HG03108 (cell line): ENCODE results near the gene SRSF10.
"Not testable (repeated sequence)": the region's sequence is repeated elsewhere in the genome, so short reads cannot be mapped to it uniquely, and the experiment has no call there.

ENCODE experiments used
- ATAC-seq: cut with Tn5 transposase; IDR thresholded peaks from one replicate; pipeline ENCODE4 v1.9.1; 2021; ENCODE audit warnings: moderate library complexity; ENCODE audit not compliant: unreplicated experiment

Gene SRSF10

GRCh38 chr1:23959461-23960290 is 20.5 kb downstream of the SRSF10 start, which contains the start of gene PNRC2:
Gene PNRC2 (plus strand): TSS chr1:23959828. CDS start chr1:23961458, 1,630 bp downstream.
- ATAC-seq = peak; percentile 74

DNA sequence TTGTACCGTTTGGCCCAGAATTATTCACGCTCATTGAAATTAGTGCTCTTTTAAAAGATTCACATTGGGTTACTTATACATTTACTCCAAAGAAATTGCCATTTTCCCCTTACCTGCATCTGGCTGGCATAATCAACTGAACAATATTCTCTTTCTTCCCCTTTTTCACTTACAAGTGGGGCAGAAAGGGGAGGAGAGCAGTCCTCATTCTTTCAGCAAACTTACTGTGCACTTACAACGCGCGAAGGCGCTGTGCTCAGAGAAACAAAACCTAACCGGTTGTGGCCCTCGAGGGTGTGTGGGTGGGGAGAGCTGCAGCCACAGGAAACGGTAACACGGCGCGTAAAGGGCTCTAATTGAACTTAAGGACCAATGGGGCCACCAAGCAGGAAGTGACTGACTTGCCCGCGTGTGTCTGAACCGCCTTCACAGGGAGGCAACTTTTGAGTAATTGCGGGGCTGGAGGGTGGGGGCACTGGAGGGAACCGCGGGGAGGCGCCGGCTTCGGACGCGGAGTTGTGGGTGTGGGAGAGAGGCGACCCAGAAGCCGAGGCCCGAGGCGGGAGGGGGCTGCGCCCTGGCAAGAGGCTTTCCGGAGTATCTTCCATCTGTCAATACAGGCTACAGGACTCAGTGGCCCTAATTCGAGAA is 21.2 kb downstream of the SRSF10 start:
- peak; percentile 60 for ATAC-seq

DNA sequence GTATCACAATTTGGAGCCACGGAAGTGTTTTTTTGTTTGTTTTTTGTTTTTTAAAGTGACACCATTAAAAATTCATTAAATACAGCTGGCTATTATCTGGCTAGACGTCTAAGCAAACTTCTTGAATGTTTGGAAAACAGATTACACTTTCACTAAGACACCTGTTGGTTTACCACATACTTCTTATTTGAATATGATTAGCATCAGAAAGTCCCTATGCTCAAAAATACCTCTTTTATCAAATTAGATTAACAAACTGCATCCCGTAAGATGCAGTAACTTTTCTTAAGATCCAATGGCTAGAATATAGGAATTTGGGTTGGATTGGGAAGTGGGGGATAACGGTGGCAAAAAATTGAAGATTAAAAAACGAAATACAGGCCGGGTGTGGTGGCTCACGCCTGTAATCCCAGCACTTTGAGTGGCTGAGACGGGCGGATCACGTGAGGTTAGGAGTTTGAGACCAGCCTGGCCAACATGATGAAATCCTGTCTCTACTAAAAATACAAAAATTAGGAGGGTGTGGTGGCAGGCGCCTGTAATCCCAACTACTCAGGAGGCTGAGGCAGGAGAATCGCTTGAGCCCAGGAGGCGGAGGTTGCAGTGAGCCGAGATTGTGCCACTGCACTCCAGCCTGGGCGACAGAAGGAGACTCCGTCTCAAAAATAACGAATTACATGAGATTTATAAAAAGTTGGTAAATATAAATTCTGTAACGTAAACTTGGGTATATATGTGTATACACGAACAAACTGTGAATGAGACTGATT is 21.9 kb downstream of the SRSF10 start:
- ATAC-seq = not testable (repeated sequence)

DNA sequence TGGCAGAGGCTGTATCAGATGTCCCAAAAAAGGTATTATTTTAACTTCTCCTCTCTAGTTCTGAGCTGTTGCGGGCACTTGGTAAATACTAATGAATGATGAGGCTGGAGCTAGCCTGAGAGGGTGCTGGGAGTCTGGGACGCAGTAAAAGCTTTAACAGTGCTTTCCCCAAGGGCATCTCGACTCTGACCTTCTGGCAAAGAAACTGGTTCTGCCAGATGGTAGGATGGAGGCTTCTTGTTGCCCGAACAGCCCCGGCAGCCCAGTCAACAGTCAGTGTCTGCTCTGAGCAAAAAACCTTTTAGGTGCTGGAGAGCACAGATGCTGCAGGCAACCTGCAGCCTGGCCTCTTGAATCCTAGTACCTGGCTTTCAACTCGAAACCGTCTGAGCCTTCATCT is 23.0 kb downstream of the SRSF10 start:
- ATAC-seq = no peak

DNA sequence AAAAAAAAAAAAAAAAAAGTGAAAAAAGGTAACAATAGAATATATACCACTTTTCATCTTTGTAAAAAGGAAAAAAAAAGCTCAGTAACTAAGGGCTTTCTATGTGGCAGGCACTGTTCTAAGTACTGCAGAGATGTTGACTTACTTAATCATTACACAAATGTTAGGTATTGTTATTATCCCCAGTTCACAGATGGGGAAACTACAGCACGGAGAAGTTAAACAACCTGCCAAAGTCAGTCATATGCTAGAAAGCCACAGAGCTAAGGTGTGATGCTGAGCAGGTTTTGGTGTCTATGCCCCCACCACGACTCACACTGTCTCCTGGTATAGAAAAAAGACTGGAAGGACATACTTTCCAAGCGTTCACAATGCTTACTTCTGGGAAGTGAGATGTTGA is 27.1 kb downstream of the SRSF10 start:
- ATAC-seq = no peak

GRCh38 chr1:23947366-23947765 is 32.8 kb downstream of the SRSF10 start:
- no peak for ATAC-seq

- no peak for ATAC-seq
These were observed 43.5 kb downstream of the SRSF10 start for GRCh38 chr1:23936481-23937176.

- no peak for ATAC-seq
These were observed 48.6 kb downstream of the SRSF10 start for GRCh38 chr1:23931491-23931880.

DNA sequence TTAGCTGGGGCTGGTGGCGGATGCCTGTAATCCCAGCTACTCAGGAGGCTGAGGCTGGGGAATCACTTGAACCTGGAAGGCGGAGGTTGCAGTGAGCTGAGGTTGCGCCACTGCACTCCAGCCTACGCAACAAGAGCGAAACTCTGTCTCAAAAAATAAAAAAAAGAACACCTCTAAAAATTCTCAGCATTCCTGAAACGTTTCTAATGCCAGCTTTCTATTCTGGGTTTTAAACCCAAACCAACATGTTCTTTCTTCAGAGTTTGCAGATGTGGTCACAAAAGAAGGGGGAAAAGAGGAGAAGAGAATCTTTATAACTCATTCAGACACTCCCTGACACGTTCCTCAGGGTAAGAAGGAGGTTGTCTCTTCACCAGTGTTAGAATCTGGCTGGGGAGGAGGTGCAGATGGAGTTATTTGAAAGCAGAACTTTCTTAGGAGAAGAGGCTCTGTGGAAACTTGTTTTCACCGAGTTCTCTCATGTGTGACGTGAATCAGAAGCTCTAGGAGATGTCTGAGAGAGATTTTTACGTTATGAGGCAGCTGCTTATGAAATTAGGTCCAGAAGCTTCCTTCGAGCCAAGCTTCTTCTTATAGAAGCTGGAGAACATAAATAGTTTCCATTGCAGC is 49.2 kb downstream of the SRSF10 start:
- no peak for ATAC-seq

GRCh38 chr1:23930270-23930669 is 49.9 kb downstream of the SRSF10 start:
- ATAC-seq = no peak

- no peak for ATAC-seq
These were observed 51.3 kb downstream of the SRSF10 start for GRCh38 chr1:23928789-23929188.

- no peak for ATAC-seq
These were observed 53.0 kb downstream of the SRSF10 start for GRCh38 chr1:23927097-23927496.

GRCh38 chr1:23925279-23925678 is 54.8 kb downstream of the SRSF10 start:
- no peak for ATAC-seq

GRCh38 chr1:23924601-23925000 is 55.5 kb downstream of the SRSF10 start:
- no peak for ATAC-seq

DNA sequence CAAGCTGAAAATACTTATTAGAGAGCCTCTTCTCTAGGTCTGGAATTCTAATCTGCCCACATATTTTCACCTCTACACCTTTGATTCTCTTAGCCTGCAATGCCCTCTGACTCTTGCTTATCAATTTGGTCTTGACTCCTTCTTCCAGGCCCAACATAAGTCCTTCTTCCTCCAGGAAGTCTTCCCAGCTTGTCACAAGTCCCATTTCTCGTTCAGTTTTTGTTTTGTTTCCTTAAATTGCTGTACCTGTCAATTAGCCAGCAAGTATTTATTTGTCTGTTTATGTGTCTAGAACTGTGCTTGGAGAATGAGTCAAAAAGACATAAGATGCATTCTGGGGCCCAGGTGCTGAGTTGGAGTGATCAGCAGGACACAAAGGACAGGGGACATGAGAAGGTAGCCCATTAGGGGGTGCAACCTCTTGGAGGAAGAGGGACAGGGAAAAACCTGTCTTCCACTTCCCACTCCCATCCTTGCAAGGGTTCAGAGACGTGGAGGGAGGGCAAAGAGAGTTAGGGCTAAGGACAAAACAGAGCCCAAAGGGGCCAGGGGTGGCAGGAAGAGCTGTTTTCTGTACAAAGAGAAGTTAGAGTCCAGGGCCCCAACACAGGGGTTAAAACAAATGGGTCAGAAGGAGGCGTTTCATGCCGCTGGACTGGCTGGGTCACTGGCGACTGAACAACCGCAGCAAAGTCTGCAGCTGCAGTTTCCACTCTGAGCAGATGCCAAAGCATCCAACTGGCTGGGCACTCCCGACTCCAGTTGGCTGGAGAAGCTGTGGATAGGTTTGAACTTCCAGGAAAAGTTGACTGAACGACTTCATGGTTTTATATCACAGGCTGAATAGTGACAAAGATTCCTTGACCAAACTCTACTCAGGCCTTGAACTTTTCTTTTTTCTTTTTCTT is 56.3 kb downstream of the SRSF10 start:
- ATAC-seq = no peak

- ATAC-seq = no peak
These were observed 57.7 kb downstream of the SRSF10 start for GRCh38 chr1:23922321-23922943.

GRCh38 chr1:23916209-23917131 is 63.7 kb downstream of the SRSF10 start:
- peak; percentile 35 for ATAC-seq

- no peak for ATAC-seq
These were observed 64.7 kb downstream of the SRSF10 start for GRCh38 chr1:23915466-23915865.
